Endodermal cell (in vitro differentiated cells): Measurements from ENCODE around the gene MPST. TPM values are rescaled to one million over a fixed set of nuclear protein-coding genes. Genes with fewer than 3 reads are reported as not detected.

Experiments
- DNase-seq: peaks from one replicate; pipeline ENCODE4 v3.0.0-alpha.2; 2017
- H3K27ac ChIP-seq: 2 replicates; pipeline ENCODE4 v1.5.1; 2013; ENCODE audit warnings: mild to moderate bottlenecking, low read depth, low read length, moderate library complexity
- H3K27me3 ChIP-seq: 2 replicates; pipeline ENCODE4 v1.6.1; 2013; ENCODE audit warnings: mild to moderate bottlenecking, low read length, moderate library complexity; ENCODE audit not compliant: insufficient read depth, control insufficient read depth, poor library complexity, severe bottlenecking
- H3K36me3 ChIP-seq: 2 replicates; pipeline ENCODE4 v1.7.0; 2013; ENCODE audit warnings: mild to moderate bottlenecking, low read length, moderate library complexity; ENCODE audit not compliant: control insufficient read depth, insufficient read depth
- H3K4me1 ChIP-seq: one replicate; pipeline ENCODE4 v1.7.0; 2013; ENCODE audit warnings: low read length; ENCODE audit not compliant: control insufficient read depth, insufficient read depth
- H3K4me3 ChIP-seq: 2 replicates; pipeline ENCODE4 v1.5.1; 2013; ENCODE audit warnings: mild to moderate bottlenecking, low read length, moderate library complexity
- H3K9ac ChIP-seq: 2 replicates; pipeline ENCODE4 v1.6.1; 2013; ENCODE audit warnings: mild to moderate bottlenecking, low read length, moderate library complexity; ENCODE audit not compliant: poor library complexity, severe bottlenecking; ENCODE audit errors: extremely low read depth
- H3K9me3 ChIP-seq: 2 replicates; pipeline ENCODE4 v1.6.1; 2013; ENCODE audit warnings: mild to moderate bottlenecking, low read length, moderate library complexity; ENCODE audit not compliant: control insufficient read depth
- H3K27ac Mint-ChIP-seq: 2 replicates; pipeline ENCODE4 v1.8.0; 2020; ENCODE audit warnings: mixed read lengths
- H3K27me3 Mint-ChIP-seq: 2 replicates; pipeline ENCODE4 v1.8.0; 2021; ENCODE audit warnings: mild to moderate bottlenecking, mixed read lengths; ENCODE audit not compliant: insufficient read depth
- H3K36me3 Mint-ChIP-seq: 2 replicates; pipeline ENCODE4 v1.8.0; 2020; ENCODE audit warnings: low read depth, mixed read lengths
- H3K4me1 Mint-ChIP-seq: 2 replicates; pipeline ENCODE4 v1.8.0; 2020; ENCODE audit warnings: mixed read lengths
- H3K4me3 Mint-ChIP-seq: 2 replicates; pipeline ENCODE4 v1.8.0; 2020; ENCODE audit warnings: mild to moderate bottlenecking, moderate library complexity, mixed read lengths
- H3K9me3 Mint-ChIP-seq: 2 replicates; pipeline ENCODE4 v1.8.0; 2020; ENCODE audit warnings: mild to moderate bottlenecking, mixed read lengths
- WGBS, 2 experiments: methylation state at CpG; one replicate each; pipeline versions ENCODE4 v1.1.5 to v1.1.7; 2013; ENCODE audit warnings: missing lambda C conversion rate in 2 of 2, mixed read lengths in 1 of 2; ENCODE audit not compliant: insufficient coverage in 1 of 2, insufficient read length in 1 of 2; 5-methylcytosine and 5-hydroxymethylcytosine counted together
- total RNA-seq, 2 donors: library from RNA; stranded (reverse); fragmentation: NEBNext Ultra II Directional in 1 of 2; extraction: Animal tissue kit (Norgen Biotek cat#: 25700) in 1 of 2; gene quantifications; 2 replicates in 1 of 2; 3 replicates in 1 of 2; pipeline ENCODE4 v1.2.1, GENCODE V29; 2021
- TF ChIP-seq, protein P1 (sequence below): fragments of 200-600 bp; sonication (generic); conservative IDR thresholded peaks from 2 replicates; pipeline ENCODE4 v1.5.0; 2021; ENCODE audit warnings: antibody characterized with exemption, mild to moderate bottlenecking

The MPST gene
- total RNA-seq, 2 donors from 2014 or later, result 71.7 to 74.6 TPM

DNA sequence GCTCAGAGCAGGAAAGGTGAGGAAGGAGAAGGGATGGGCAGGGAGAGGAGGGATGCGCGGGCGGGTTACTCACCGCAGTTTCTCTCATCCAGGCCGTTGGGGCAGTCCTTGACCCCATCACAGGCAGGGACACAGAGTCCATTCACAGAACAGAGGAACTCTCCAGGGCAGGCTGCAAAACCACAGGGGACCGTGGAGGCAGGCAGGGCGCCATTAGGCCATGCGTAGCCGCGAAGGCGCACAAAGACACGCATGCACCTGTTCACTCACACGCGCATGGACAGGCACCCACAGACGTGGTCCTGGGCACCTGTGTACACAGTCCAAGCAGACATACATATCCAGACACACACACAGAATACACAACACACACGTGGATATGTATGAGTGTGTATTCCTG, 55.0 kb downstream of the MPST start:
- H3K4me1 Mint-ChIP-seq, result no peaks in the 10 kb centered on the region
- H3K36me3 ChIP-seq, result no peaks in the 10 kb centered on the region
- H3K27ac Mint-ChIP-seq, result no peak overlapping the region
- TF ChIP-seq, protein P1, sequence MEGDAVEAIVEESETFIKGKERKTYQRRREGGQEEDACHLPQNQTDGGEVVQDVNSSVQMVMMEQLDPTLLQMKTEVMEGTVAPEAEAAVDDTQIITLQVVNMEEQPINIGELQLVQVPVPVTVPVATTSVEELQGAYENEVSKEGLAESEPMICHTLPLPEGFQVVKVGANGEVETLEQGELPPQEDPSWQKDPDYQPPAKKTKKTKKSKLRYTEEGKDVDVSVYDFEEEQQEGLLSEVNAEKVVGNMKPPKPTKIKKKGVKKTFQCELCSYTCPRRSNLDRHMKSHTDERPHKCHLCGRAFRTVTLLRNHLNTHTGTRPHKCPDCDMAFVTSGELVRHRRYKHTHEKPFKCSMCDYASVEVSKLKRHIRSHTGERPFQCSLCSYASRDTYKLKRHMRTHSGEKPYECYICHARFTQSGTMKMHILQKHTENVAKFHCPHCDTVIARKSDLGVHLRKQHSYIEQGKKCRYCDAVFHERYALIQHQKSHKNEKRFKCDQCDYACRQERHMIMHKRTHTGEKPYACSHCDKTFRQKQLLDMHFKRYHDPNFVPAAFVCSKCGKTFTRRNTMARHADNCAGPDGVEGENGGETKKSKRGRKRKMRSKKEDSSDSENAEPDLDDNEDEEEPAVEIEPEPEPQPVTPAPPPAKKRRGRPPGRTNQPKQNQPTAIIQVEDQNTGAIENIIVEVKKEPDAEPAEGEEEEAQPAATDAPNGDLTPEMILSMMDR, result no peak
- H3K4me3 ChIP-seq, result no peak overlapping the region
- peaks cover 18% of the 10 kb centered on the region for H3K27me3 Mint-ChIP-seq
- no peak for DNase-seq
- H3K9ac ChIP-seq, result no peak overlapping the region
- no peak overlapping the region for H3K4me3 Mint-ChIP-seq
- H3K36me3 Mint-ChIP-seq, result no peaks in the 10 kb centered on the region
- H3K9me3 Mint-ChIP-seq, result no peaks in the 10 kb centered on the region
- peaks cover 57% of the 10 kb centered on the region for H3K27me3 ChIP-seq
- no peaks in the 10 kb centered on the region for H3K9me3 ChIP-seq
- 89 to 92% methylated on average over 8 to 16 of the region's 16 CpGs for WGBS, 2 experiments
- no peak overlapping the region for H3K27ac ChIP-seq
- no peaks in the 10 kb centered on the region for H3K4me1 ChIP-seq

DNA sequence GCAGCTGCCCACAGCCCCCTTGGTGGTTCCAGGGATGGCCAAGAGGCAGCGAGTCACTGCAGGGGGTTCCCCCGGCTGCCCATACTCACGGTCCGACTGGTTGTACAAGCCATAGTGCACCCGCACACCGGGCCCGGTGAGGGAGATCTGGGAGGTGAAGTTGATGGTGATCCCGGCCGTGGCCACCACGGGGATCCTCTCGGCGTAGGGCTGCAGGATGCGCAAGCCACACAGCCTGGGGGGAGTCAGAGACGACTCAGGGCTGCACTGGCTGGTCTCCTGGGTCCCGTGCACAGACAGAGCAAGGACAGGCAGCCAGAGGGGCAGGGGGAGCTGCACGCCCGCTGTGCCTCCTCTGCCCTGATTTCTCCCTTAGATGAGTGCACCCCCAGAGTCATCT, 55.5 kb downstream of the MPST start:
- DNase-seq, result no peak
- no peak overlapping the region for H3K4me3 ChIP-seq
- no peak overlapping the region for H3K9ac ChIP-seq
- no peaks in the 10 kb centered on the region for H3K4me1 Mint-ChIP-seq
- no peaks in the 10 kb centered on the region for H3K36me3 Mint-ChIP-seq
- no peak overlapping the region for H3K27ac ChIP-seq
- TF ChIP-seq, protein P1, result no peak
- H3K36me3 ChIP-seq, result no peaks in the 10 kb centered on the region
- no peak overlapping the region for H3K4me3 Mint-ChIP-seq
- H3K27me3 ChIP-seq, result peaks cover 52% of the 10 kb centered on the region
- no peak overlapping the region for H3K27ac Mint-ChIP-seq
- H3K9me3 ChIP-seq, result no peaks in the 10 kb centered on the region
- WGBS, 2 experiments, result 84 to 91% methylated on average over 4 to 17 of the region's 17 CpGs
- H3K9me3 Mint-ChIP-seq, result no peaks in the 10 kb centered on the region
- no peaks in the 10 kb centered on the region for H3K4me1 ChIP-seq
- H3K27me3 Mint-ChIP-seq, result peaks cover 24% of the 10 kb centered on the region

DNA sequence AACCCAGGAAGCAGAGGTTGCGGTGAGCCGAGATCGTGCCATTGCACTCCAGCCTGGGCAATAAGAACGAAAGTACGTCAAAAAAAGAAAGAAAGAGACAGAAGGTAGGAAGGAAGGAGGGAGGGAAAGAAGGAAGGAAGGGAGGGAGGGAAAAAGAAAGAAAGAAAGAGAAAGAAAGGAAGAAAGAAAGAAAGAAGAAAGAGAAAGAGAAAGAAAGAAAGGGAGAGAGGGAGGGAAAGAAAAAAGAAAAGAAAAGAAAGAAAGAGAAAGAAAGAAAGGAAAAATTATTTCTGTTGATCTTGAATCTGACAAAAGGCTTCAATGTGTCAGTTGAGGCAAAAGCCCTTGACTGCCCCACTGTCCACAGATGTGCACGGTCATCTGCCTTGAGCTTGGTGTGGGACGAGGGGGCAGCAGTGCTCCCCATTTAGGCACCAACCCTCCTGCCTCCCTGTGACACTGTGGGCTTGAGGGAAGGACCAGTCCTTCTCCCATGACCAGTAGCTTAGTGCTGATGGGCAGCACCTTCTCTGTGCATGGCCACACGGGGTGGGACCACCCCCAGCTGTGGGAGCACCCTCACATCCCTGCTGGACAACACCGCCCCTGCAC, 56.4 kb downstream of the MPST start:
- WGBS, 2 experiments, result 84 to 88% methylated on average over 7 to 9 of the region's 9 CpGs
- TF ChIP-seq, protein P1, result no peak
- Histone ChIP-seq H3K4me1 (no peaks in the 10 kb centered on the region), H3K9ac (no peak overlapping the region), H3K27me3 (peaks cover 43% of the 10 kb centered on the region), H3K27ac (no peak overlapping the region), H3K36me3 (no peaks in the 10 kb centered on the region), H3K4me3 (no peak overlapping the region), H3K9me3 (no peaks in the 10 kb centered on the region)
- H3K36me3 Mint-ChIP-seq, result no peaks in the 10 kb centered on the region
- no peak overlapping the region for H3K27ac Mint-ChIP-seq
- DNase-seq, result no peak
- peaks cover 24% of the 10 kb centered on the region for H3K27me3 Mint-ChIP-seq
- H3K4me3 Mint-ChIP-seq, result no peak overlapping the region
- H3K9me3 Mint-ChIP-seq, result no peaks in the 10 kb centered on the region
- no peaks in the 10 kb centered on the region for H3K4me1 Mint-ChIP-seq
